Activated T-cell treated with anti-CD3 and anti-CD28 coated beads for 24 hours (primary cell): ENCODE data around the gene CNKSR3.

Experiments
- DNase-seq: peaks from one replicate; pipeline ENCODE4 v3.0.0-alpha.2; 2020; ENCODE audit warnings: low read depth

The CNKSR3 gene

GRCh38 chr6:154414021-154414813 lies 96.3 kb downstream of the CNKSR3 start:
- DNase-seq: no peak

GRCh38 chr6:154412106-154412820 lies 98.2 kb downstream of the CNKSR3 start:
- no peak for DNase-seq

- DNase-seq: no peak
Measured at GRCh38 chr6:154411076-154411475, 99.4 kb downstream of the CNKSR3 start.

- DNase-seq: no peak
Measured at GRCh38 chr6:154410619-154411072, 99.8 kb downstream of the CNKSR3 start.

- DNase-seq: no peak
Measured at GRCh38 chr6:154408891-154409500, 101.5 kb downstream of the CNKSR3 start.

GRCh38 chr6:154407440-154407839 lies 103.0 kb downstream of the CNKSR3 start:
- no peak for DNase-seq

GRCh38 chr6:154406869-154407268 lies 103.6 kb downstream of the CNKSR3 start:
- no peak for DNase-seq

GRCh38 chr6:154406301-154406700 lies 104.2 kb downstream of the CNKSR3 start:
- DNase-seq: no peak

GRCh38 chr6:154404791-154405400 lies 105.6 kb downstream of the CNKSR3 start:
- no peak for DNase-seq

GRCh38 chr6:154403788-154404187 lies 106.7 kb downstream of the CNKSR3 start:
- DNase-seq: no peak

GRCh38 chr6:154402081-154402780 lies 108.3 kb downstream of the CNKSR3 start:
- no peak for DNase-seq

- no peak for DNase-seq
Measured at GRCh38 chr6:154399097-154399496, 111.4 kb downstream of the CNKSR3 start.

GRCh38 chr6:154397491-154398195 lies 112.8 kb downstream of the CNKSR3 start:
- DNase-seq: no peak

GRCh38 chr6:154395878-154396277 lies 114.6 kb downstream of the CNKSR3 start:
- no peak for DNase-seq

- no peak for DNase-seq
Measured at GRCh38 chr6:154395316-154395715, 115.2 kb downstream of the CNKSR3 start.

GRCh38 chr6:154394571-154394970 lies 115.9 kb downstream of the CNKSR3 start:
- no peak for DNase-seq

GRCh38 chr6:154390034-154390433 lies 120.5 kb downstream of the CNKSR3 start:
- DNase-seq: no peak

- no peak for DNase-seq
Measured at GRCh38 chr6:154388803-154389202, 121.7 kb downstream of the CNKSR3 start.

GRCh38 chr6:154386848-154387717 lies 123.4 kb downstream of the CNKSR3 start:
- no peak for DNase-seq

- DNase-seq: no peak
Measured at GRCh38 chr6:154384191-154384590, 126.3 kb downstream of the CNKSR3 start.
